ENCODE results near the gene MED27. TPM values are rescaled to one million over a fixed set of nuclear protein-coding genes. Genes with fewer than 3 reads are reported as not detected.

The MED27 gene
- total RNA-seq, 1 experiment from 2014 or later = 30.4 TPM

DNA sequence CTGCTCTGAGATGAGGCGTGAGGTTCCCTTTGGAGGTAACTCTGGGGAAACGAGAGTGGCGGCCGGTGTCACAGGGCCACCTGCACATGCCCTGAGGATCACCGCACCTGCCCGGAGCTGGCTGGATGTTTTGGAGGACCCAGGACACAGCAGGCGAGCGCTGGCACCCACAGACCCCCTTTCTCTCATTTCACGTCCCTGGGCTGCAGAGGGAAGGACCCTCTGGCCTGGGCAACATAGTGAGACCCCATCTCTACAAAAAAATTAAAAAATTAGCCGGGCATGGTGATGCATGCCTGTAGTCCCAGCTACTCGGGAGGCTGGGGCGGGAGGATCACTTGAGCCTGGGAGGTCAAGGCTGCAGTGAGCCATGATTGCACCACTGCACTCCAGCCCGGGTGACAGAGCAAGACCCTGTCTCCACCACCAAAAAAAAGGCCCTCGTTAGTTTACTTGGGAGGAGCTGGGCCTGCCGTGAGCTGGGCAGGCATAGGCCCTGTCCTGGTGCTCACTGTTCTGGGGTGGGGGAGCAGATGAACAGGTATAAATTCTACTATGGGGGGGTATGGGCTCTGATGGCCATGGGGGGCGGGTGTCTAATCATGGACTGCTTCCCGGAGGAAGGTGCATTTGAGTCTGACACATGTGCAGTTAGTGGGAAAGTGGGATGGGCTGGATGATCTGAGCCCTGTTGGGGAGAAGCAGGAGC is 242.9 kb downstream of the MED27 start:
- Histone ChIP-seq H3K4me1 (no peaks in the 10 kb centered on the region), H3K27me3 (replicated peaks; ENCODE audit: control insufficient read depth, insufficient read depth, low read length) (no peaks in the 10 kb centered on the region), H3K36me3 (ENCODE audit: control insufficient read depth, insufficient read depth, low read length) (no peaks in the 10 kb centered on the region), H3K9me3 (no peaks in the 10 kb centered on the region), H3K4me3 (ENCODE audit: low read depth, low read length) (no peak overlapping the region)
- TF ChIP-seq CTCF (IDR thresholded peaks at IDR 0.05; ENCODE audit: insufficient read depth in 1 of 2, low read depth in 1 of 2, low read length in 1 of 2, severe bottlenecking in 1 of 2, unreplicated experiment in 1 of 2) = no peak
- Mint-ChIP-seq H3K27me3 (ENCODE audit: insufficient read depth, unreplicated experiment) (peaks cover 2% of the 10 kb centered on the region), H3K4me1 (ENCODE audit: low read depth, unreplicated experiment) (no peaks in the 10 kb centered on the region), H3K36me3 (ENCODE audit: insufficient read depth, unreplicated experiment) (no peaks in the 10 kb centered on the region), H3K27ac (ENCODE audit: unreplicated experiment) (no peak overlapping the region), H3K4me3 (ENCODE audit: unreplicated experiment) (no peak overlapping the region), H3K9me3 (ENCODE audit: unreplicated experiment) (no peaks in the 10 kb centered on the region)
- intact Hi-C loops (cut with micrococcal nuclease; ENCODE audit: unreplicated experiment) = no loop called here
- DNase-seq = no peak
- POLR2A ChIA-PET = no interaction called here
- BruUV-seq (replicated peaks) = no TSS peak
- CTCF ChIA-PET = no interaction called here

DNA sequence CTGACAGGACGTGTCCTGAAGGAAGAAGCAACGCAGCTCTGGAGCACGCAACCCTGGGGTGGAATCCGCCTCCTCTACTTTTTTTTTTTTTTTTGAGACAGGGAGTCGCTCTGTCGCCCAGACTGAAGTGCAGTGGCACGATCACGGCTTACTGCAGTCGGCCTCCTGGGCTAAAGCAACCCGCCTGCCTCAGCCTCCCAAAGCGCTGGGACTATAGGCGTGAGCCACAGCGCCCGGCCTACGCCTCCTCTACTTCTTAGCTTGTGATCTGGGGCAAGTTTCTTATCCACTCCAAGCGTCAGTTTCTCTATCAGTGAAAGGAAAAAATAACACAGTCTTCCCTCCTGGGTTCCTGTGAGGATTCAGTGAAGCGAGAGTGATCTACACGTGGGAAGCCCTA is 243.6 kb downstream of the MED27 start:
- no peak overlapping the region for H3K4me3 ChIP-seq (ENCODE audit: low read depth, low read length)

GRCh38 chr9:131835151-131835910 is 244.3 kb downstream of the MED27 start:
- H3K9me3 ChIP-seq = no peaks in the 10 kb centered on the region
- no peak overlapping the region for H3K4me3 Mint-ChIP-seq (ENCODE audit: unreplicated experiment)
- H3K27me3 Mint-ChIP-seq (ENCODE audit: insufficient read depth, unreplicated experiment) = no peaks in the 10 kb centered on the region
- no peaks in the 10 kb centered on the region for H3K36me3 Mint-ChIP-seq (ENCODE audit: insufficient read depth, unreplicated experiment)
- no peaks in the 10 kb centered on the region for H3K4me1 ChIP-seq
- DNase-seq = no peak
- H3K27ac Mint-ChIP-seq (ENCODE audit: unreplicated experiment) = no peak overlapping the region
- no peaks in the 10 kb centered on the region for H3K9me3 Mint-ChIP-seq (ENCODE audit: unreplicated experiment)
- TF ChIP-seq CTCF (IDR thresholded peaks at IDR 0.05; ENCODE audit: insufficient read depth in 1 of 2, low read depth in 1 of 2, low read length in 1 of 2, severe bottlenecking in 1 of 2, unreplicated experiment in 1 of 2) = no peak
- no peaks in the 10 kb centered on the region for H3K36me3 ChIP-seq (ENCODE audit: control insufficient read depth, insufficient read depth, low read length)
- ChIA-PET POLR2A (no interaction called here), CTCF (no interaction called here)
- H3K4me1 Mint-ChIP-seq (ENCODE audit: low read depth, unreplicated experiment) = no peaks in the 10 kb centered on the region
- no peak overlapping the region for H3K4me3 ChIP-seq (ENCODE audit: low read depth, low read length)
- no peaks in the 10 kb centered on the region for H3K27me3 ChIP-seq (replicated peaks; ENCODE audit: control insufficient read depth, insufficient read depth, low read length)
- intact Hi-C loops (cut with micrococcal nuclease; ENCODE audit: unreplicated experiment) = no loop called here
- BruUV-seq (replicated peaks) = no TSS peak

More for the DNA sequence above, 243.6 kb downstream of the MED27 start:
- no peaks in the 10 kb centered on the region for H3K27me3 Mint-ChIP-seq (ENCODE audit: insufficient read depth, unreplicated experiment)
- no peaks in the 10 kb centered on the region for H3K9me3 ChIP-seq
- H3K4me3 Mint-ChIP-seq (ENCODE audit: unreplicated experiment) = no peak overlapping the region
- H3K9me3 Mint-ChIP-seq (ENCODE audit: unreplicated experiment) = no peaks in the 10 kb centered on the region
- H3K4me1 Mint-ChIP-seq (ENCODE audit: low read depth, unreplicated experiment) = no peaks in the 10 kb centered on the region
- H3K4me1 ChIP-seq = no peaks in the 10 kb centered on the region
- no peaks in the 10 kb centered on the region for H3K36me3 ChIP-seq (ENCODE audit: control insufficient read depth, insufficient read depth, low read length)
- no peaks in the 10 kb centered on the region for H3K36me3 Mint-ChIP-seq (ENCODE audit: insufficient read depth, unreplicated experiment)
- no peak for TF ChIP-seq CTCF (IDR thresholded peaks at IDR 0.05; ENCODE audit: insufficient read depth in 1 of 2, low read depth in 1 of 2, low read length in 1 of 2, severe bottlenecking in 1 of 2, unreplicated experiment in 1 of 2)
- no TSS peak for BruUV-seq (replicated peaks)
- POLR2A ChIA-PET = no interaction called here
- H3K27ac Mint-ChIP-seq (ENCODE audit: unreplicated experiment) = no peak overlapping the region
- intact Hi-C loops (cut with micrococcal nuclease; ENCODE audit: unreplicated experiment) = no loop called here
- H3K27me3 ChIP-seq (replicated peaks; ENCODE audit: control insufficient read depth, insufficient read depth, low read length) = no peaks in the 10 kb centered on the region
- no peak for DNase-seq
- CTCF ChIA-PET = no interaction called here
